ENCODE results near the gene CCNYL1.
"Not testable (repeated sequence)": the region's sequence is repeated elsewhere in the genome, so short reads cannot be mapped to it uniquely, and the experiment has no call there.

CCNYL1 gene

GRCh38 chr2:207710814-207711740, at the start of gene CCNYL1:
Gene CCNYL1, plus strand, starts transcription at chr2:207711640. Its CDS starts 257 bp downstream, at chr2:207711897.
- peak; percentile 100 for DNase-seq

- DNase-seq = no peak
Measured at GRCh38 chr2:207662203-207662602, 49.2 kb upstream of the CCNYL1 start.

GRCh38 chr2:207663870-207664545, 47.4 kb upstream of the CCNYL1 start:
- no peak for DNase-seq

GRCh38 chr2:207670887-207671286, 40.6 kb upstream of the CCNYL1 start:
- peak; percentile 8 for DNase-seq

- no peak for DNase-seq
Measured at GRCh38 chr2:207673431-207673830, 38.0 kb upstream of the CCNYL1 start.

- DNase-seq = no peak
Measured at GRCh38 chr2:207674266-207674774, 37.1 kb upstream of the CCNYL1 start.

GRCh38 chr2:207674826-207675225, 36.6 kb upstream of the CCNYL1 start:
- no peak for DNase-seq

GRCh38 chr2:207676827-207677354, 34.5 kb upstream of the CCNYL1 start:
- DNase-seq = no peak

- DNase-seq = no peak
Measured at GRCh38 chr2:207681431-207681830, 30.0 kb upstream of the CCNYL1 start.

GRCh38 chr2:207682557-207682956, 28.9 kb upstream of the CCNYL1 start:
- DNase-seq = no peak

- no peak for DNase-seq
Measured at GRCh38 chr2:207683438-207683837, 28.0 kb upstream of the CCNYL1 start.

GRCh38 chr2:207683879-207684627, 27.4 kb upstream of the CCNYL1 start:
- no peak for DNase-seq

GRCh38 chr2:207686812-207687211, 24.6 kb upstream of the CCNYL1 start:
- no peak for DNase-seq

GRCh38 chr2:207688597-207688996, 22.8 kb upstream of the CCNYL1 start:
- no peak for DNase-seq

- not testable (repeated sequence) for DNase-seq
Measured at GRCh38 chr2:207690845-207691461, 20.5 kb upstream of the CCNYL1 start.

GRCh38 chr2:207692206-207693065, 19.0 kb upstream of the CCNYL1 start:
- DNase-seq = peak; percentile 73

GRCh38 chr2:207693641-207694249, 17.7 kb upstream of the CCNYL1 start:
- DNase-seq = no peak

GRCh38 chr2:207694811-207695281, 16.6 kb upstream of the CCNYL1 start:
- no peak for DNase-seq

- DNase-seq = no peak
Measured at GRCh38 chr2:207695293-207695692, 16.1 kb upstream of the CCNYL1 start.

GRCh38 chr2:207696911-207697310, 14.5 kb upstream of the CCNYL1 start:
- DNase-seq = not testable (repeated sequence)

- DNase-seq = no peak
Measured at GRCh38 chr2:207697411-207697810, 14.0 kb upstream of the CCNYL1 start.

All from NCI-H82 (cell line).